ENCODE measurements around the gene SLC35B4.

DNA sequence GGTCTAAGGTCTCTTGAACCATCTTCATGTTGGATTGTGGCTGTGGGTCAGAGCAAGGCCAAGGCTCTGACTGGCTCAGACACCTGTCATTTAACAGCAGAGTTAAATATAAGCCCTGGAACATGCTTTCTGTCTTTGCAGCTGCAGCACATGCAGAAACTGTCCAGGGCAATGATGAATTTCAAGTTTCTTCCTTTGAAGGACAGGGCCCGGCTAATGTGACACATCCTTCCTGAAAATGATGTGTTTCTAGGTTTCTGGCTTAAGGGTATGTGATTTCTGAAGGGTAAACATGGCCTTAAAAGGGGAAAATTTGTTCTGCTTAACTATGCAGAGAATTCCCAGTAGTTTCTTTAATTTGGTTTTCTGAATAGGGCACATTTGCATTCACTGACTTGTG is 34.0 kb upstream of the SLC35B4 start:
- TF ChIP-seq, protein P1, sequence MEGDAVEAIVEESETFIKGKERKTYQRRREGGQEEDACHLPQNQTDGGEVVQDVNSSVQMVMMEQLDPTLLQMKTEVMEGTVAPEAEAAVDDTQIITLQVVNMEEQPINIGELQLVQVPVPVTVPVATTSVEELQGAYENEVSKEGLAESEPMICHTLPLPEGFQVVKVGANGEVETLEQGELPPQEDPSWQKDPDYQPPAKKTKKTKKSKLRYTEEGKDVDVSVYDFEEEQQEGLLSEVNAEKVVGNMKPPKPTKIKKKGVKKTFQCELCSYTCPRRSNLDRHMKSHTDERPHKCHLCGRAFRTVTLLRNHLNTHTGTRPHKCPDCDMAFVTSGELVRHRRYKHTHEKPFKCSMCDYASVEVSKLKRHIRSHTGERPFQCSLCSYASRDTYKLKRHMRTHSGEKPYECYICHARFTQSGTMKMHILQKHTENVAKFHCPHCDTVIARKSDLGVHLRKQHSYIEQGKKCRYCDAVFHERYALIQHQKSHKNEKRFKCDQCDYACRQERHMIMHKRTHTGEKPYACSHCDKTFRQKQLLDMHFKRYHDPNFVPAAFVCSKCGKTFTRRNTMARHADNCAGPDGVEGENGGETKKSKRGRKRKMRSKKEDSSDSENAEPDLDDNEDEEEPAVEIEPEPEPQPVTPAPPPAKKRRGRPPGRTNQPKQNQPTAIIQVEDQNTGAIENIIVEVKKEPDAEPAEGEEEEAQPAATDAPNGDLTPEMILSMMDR (IDR thresholded peaks at IDR 0.05; ENCODE audit: borderline replicate concordance, extremely low read depth, low read length, poor library complexity, severe bottlenecking): no peak
- TF ChIP-seq EZH2 (IDR thresholded peaks at IDR 0.05; ENCODE audit: borderline replicate concordance, low read depth, low read length, severe bottlenecking): no peak
